ENCODE measurements around the gene MTTP. TPM values are rescaled to one million over a fixed set of nuclear protein-coding genes. Genes with fewer than 3 reads are reported as not detected.

Gene MTTP
- total and polyA plus RNA-seq, 2 donors (not counting 1 experiment from before 2014, with no cell fraction given): 0.03 TPM; not detected in 1

DNA sequence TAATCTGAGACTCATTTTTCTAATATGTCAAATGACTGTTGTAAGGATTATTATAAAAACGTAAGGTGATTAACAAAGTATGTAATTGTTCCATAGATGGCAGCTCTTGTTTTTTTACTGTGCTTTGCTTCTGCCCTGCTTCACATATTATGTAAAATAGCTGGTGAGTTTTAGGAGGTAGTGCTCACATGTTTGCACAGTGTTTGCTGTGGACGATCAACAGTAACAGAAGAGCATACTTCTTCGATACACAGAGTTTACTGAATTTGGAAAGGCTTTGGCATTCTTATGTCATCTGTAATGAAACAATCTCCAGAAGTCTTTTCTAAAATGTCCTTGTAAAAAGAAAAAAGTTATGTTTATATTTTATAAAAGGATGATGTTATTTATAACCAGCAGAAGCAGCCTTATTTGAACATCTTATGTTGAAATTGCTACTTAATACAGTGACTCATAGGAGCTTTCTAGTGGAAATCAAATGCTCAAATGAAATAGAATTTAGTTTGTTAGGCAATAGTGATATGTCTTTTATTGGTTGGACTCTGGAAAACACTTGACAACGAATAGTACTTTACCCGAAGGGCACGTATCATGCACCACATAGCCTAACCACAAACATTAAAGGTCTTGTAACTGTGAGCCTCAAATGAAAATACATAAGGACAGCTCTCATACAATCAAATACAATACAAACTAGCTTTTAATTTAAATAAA is 1.9 kb upstream of the MTTP start:
- peaks cover 10% of the 10 kb centered on the region for H3K4me1 Mint-ChIP-seq
- H3K27ac Mint-ChIP-seq: no peak overlapping the region
- ChIA-PET POLR2A (interaction anchor here (1.2 kb wide), 1 partner anchor 9 kb away, joined by 4 read pairs; the partner anchor contains the start of gene TRMT10A), CTCF (interaction anchor here (1.4 to 1.5 kb wide), 2 partner anchors 8 to 312 kb away, joined by 4 read pairs; partner anchors contain the start of gene TRMT10A)
- DNase-seq: no peak
- H3K4me2 ChIP-seq (replicated peaks; ENCODE audit: low read depth, low read length, poor library complexity, severe bottlenecking): no peak overlapping the region
- H3K4me1 ChIP-seq (ENCODE audit: control insufficient read depth in 2 of 2, insufficient read depth in 2 of 2, low read length in 2 of 2): peaks cover 6 to 11% of the 10 kb centered on the region in 2 donors
- no peaks in the 10 kb centered on the region for H3K36me3 ChIP-seq (replicated peaks in 1 of 2; ENCODE audit: control extremely low read depth in 1 of 2, control insufficient read depth in 1 of 2, extremely low read depth in 1 of 2, insufficient read depth in 2 of 2, low read length in 1 of 2)
- no peaks in the 10 kb centered on the region for H4K20me1 ChIP-seq (ENCODE audit: control insufficient read depth, insufficient read depth, low read length, poor library complexity, severe bottlenecking)
- no peaks in the 10 kb centered on the region for H3K9me3 Mint-ChIP-seq (ENCODE audit: insufficient read depth)
- H3K9ac ChIP-seq (ENCODE audit: low read length): no peak overlapping the region
- no peak for TF ChIP-seq EZH2 (IDR thresholded peaks at IDR 0.05; ENCODE audit: borderline replicate concordance, insufficient read depth, low read depth, low read length, poor library complexity, severe bottlenecking)
- no peaks in the 10 kb centered on the region for H3K9me3 ChIP-seq (ENCODE audit: control extremely low read depth in 1 of 3, control insufficient read depth in 2 of 3, insufficient read depth in 1 of 3, low read length in 2 of 3)
- ATAC-seq (ENCODE audit: low read depth): no peak
- no CpG with 5 or more reads among the region's 6 CpGs for WGBS (ENCODE audit: insufficient coverage)
- no peak overlapping the region for H3K27ac ChIP-seq (ENCODE audit: low read length in 2 of 2)
- H2AFZ ChIP-seq (ENCODE audit: insufficient read depth, low read depth, low read length, poor library complexity, severe bottlenecking): no peak overlapping the region
- H3K27me3 ChIP-seq (replicated peaks in 1 of 4; ENCODE audit: control extremely low read depth in 1 of 4, control insufficient read depth in 3 of 4, insufficient read depth in 4 of 4, low read length in 3 of 4): peaks cover 0 to 13% (median 3%) of the 10 kb centered on the region in 4 experiments
- H3K79me2 ChIP-seq (ENCODE audit: control insufficient read depth, insufficient read depth, low read length): no peaks in the 10 kb centered on the region
- H3K4me3 Mint-ChIP-seq: no peak overlapping the region
- H3K4me3 ChIP-seq (ENCODE audit: control extremely low read depth in 1 of 5, extremely low read depth in 1 of 5, insufficient read depth in 1 of 5, low read depth in 2 of 5, low read length in 4 of 5): no peak overlapping the region
- intact Hi-C loops (cut with micrococcal nuclease): no loop called here
- H3K27me3 Mint-ChIP-seq: peaks cover 24% of the 10 kb centered on the region

DNA sequence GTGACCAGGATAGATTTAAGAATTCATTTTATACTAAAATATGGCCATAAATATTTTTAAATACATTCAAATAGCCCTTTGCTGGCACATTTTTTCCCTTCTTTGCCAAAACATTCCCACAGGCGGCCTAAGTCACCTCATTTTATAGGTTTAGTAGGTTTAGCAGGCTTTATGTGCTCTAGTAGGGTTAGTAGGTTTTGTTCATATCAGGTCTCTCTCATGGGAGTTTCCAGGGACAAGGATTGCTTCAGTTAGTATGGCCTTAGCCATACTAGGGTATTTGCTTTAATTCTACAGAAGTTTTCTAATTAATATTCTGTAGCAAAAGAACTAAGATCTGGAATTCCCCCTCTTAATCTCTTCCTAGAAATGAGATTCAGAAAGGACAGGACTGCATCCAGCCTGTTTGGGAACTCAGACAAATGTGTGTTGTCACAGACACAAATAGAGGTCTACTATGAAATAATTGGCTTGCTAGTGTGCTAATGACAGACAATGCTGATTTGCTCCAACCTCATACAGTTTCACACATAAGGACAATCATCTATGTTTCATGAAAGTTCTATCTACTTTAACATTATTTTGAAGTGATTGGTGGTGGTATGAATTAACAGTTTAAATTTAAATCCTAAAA is 772 bp upstream of the MTTP start:
- no peak overlapping the region for H3K4me2 ChIP-seq (replicated peaks; ENCODE audit: low read depth, low read length, poor library complexity, severe bottlenecking)
- no peaks in the 10 kb centered on the region for H3K36me3 ChIP-seq (replicated peaks in 1 of 2; ENCODE audit: control extremely low read depth in 1 of 2, control insufficient read depth in 1 of 2, extremely low read depth in 1 of 2, insufficient read depth in 2 of 2, low read length in 1 of 2)
- Mint-ChIP-seq H3K4me1 (peaks cover 10% of the 10 kb centered on the region), H3K27ac (no peak overlapping the region), H3K27me3 (peaks cover 17% of the 10 kb centered on the region), H3K4me3 (no peak overlapping the region), H3K9me3 (ENCODE audit: insufficient read depth) (no peaks in the 10 kb centered on the region)
- intact Hi-C loops (cut with micrococcal nuclease): no loop called here
- no peak for ATAC-seq (ENCODE audit: low read depth)
- H2AFZ ChIP-seq (ENCODE audit: insufficient read depth, low read depth, low read length, poor library complexity, severe bottlenecking): no peak overlapping the region
- TF ChIP-seq, protein P1, sequence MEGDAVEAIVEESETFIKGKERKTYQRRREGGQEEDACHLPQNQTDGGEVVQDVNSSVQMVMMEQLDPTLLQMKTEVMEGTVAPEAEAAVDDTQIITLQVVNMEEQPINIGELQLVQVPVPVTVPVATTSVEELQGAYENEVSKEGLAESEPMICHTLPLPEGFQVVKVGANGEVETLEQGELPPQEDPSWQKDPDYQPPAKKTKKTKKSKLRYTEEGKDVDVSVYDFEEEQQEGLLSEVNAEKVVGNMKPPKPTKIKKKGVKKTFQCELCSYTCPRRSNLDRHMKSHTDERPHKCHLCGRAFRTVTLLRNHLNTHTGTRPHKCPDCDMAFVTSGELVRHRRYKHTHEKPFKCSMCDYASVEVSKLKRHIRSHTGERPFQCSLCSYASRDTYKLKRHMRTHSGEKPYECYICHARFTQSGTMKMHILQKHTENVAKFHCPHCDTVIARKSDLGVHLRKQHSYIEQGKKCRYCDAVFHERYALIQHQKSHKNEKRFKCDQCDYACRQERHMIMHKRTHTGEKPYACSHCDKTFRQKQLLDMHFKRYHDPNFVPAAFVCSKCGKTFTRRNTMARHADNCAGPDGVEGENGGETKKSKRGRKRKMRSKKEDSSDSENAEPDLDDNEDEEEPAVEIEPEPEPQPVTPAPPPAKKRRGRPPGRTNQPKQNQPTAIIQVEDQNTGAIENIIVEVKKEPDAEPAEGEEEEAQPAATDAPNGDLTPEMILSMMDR (IDR thresholded peaks at IDR 0.05): no peak
- TF ChIP-seq EZH2 (IDR thresholded peaks at IDR 0.05; ENCODE audit: borderline replicate concordance, insufficient read depth, low read depth, low read length, poor library complexity, severe bottlenecking): no peak
- no peak for DNase-seq
- H3K4me1 ChIP-seq (ENCODE audit: control insufficient read depth in 2 of 2, insufficient read depth in 2 of 2, low read length in 2 of 2): peaks cover 6 to 11% of the 10 kb centered on the region in 2 donors
- ChIA-PET CTCF (interaction anchor here (1.4 to 1.7 kb wide), 3 partner anchors 9 to 311 kb away, joined by 4 read pairs; partner anchors contain the start of gene TRMT10A), POLR2A (interaction anchor here (0.8 kb wide), 1 partner anchor 11 kb away, joined by 3 read pairs; no protein-coding TSS in a partner anchor)
- no peak overlapping the region for H3K9ac ChIP-seq (ENCODE audit: low read length)
- no peaks in the 10 kb centered on the region for H3K9me3 ChIP-seq (ENCODE audit: control extremely low read depth in 1 of 3, control insufficient read depth in 2 of 3, insufficient read depth in 1 of 3, low read length in 2 of 3)
- H3K79me2 ChIP-seq (ENCODE audit: control insufficient read depth, insufficient read depth, low read length): no peaks in the 10 kb centered on the region
- H3K4me3 ChIP-seq (ENCODE audit: control extremely low read depth in 1 of 5, extremely low read depth in 1 of 5, insufficient read depth in 1 of 5, low read depth in 2 of 5, low read length in 4 of 5): no peak overlapping the region
- no CpG with 5 or more reads among the region's 1 CpG for WGBS (ENCODE audit: insufficient coverage)
- H3K27ac ChIP-seq (ENCODE audit: low read length in 2 of 2): no peak overlapping the region
- peaks cover 0 to 19% (median 3%) of the 10 kb centered on the region in 4 experiments for H3K27me3 ChIP-seq (replicated peaks in 1 of 4; ENCODE audit: control extremely low read depth in 1 of 4, control insufficient read depth in 3 of 4, insufficient read depth in 4 of 4, low read length in 3 of 4)
- H4K20me1 ChIP-seq (ENCODE audit: control insufficient read depth, insufficient read depth, low read length, poor library complexity, severe bottlenecking): no peaks in the 10 kb centered on the region
